ENCODE results near the gene CFAP157.

CFAP157 gene

GRCh38 chr9:127706836-127707241 lies at the start of gene CFAP157:
Gene CFAP157, plus strand, starts transcription at chr9:127706988. Its CDS starts 44 bp downstream, at chr9:127707032.
- in situ Hi-C loops (cut with MboI; ENCODE audit: low sequenced_read_pairs): no loop called here

GRCh38 chr9:127658428-127658827 lies 48.4 kb upstream of the CFAP157 start:
- in situ Hi-C loops (cut with MboI; ENCODE audit: low sequenced_read_pairs): no loop called here

GRCh38 chr9:127660886-127661741 lies 45.7 kb upstream of the CFAP157 start:
- in situ Hi-C loops (cut with MboI; ENCODE audit: low sequenced_read_pairs): no loop called here

GRCh38 chr9:127662617-127663016 lies 44.2 kb upstream of the CFAP157 start:
- in situ Hi-C loops (cut with MboI; ENCODE audit: low sequenced_read_pairs): no loop called here

- in situ Hi-C loops (cut with MboI; ENCODE audit: low sequenced_read_pairs): no loop called here
Measured at GRCh38 chr9:127664324-127664677, 42.5 kb upstream of the CFAP157 start.

- in situ Hi-C loops (cut with MboI; ENCODE audit: low sequenced_read_pairs): no loop called here
Measured at GRCh38 chr9:127664678-127665507, 41.9 kb upstream of the CFAP157 start.

GRCh38 chr9:127667127-127667844 lies 39.5 kb upstream of the CFAP157 start:
- in situ Hi-C loops (cut with MboI; ENCODE audit: low sequenced_read_pairs): no loop called here

- in situ Hi-C loops (cut with MboI; ENCODE audit: low sequenced_read_pairs): no loop called here
Measured at GRCh38 chr9:127667906-127668305, 38.9 kb upstream of the CFAP157 start.

- in situ Hi-C loops (cut with MboI; ENCODE audit: low sequenced_read_pairs): no loop called here
Measured at GRCh38 chr9:127673234-127673633, 33.6 kb upstream of the CFAP157 start.

- in situ Hi-C loops (cut with MboI; ENCODE audit: low sequenced_read_pairs): no loop called here
Measured at GRCh38 chr9:127676638-127677037, 30.1 kb upstream of the CFAP157 start.

- in situ Hi-C loops (cut with MboI; ENCODE audit: low sequenced_read_pairs): no loop called here
Measured at GRCh38 chr9:127679506-127679905, 27.3 kb upstream of the CFAP157 start.

GRCh38 chr9:127680226-127680625 lies 26.6 kb upstream of the CFAP157 start:
- in situ Hi-C loops (cut with MboI; ENCODE audit: low sequenced_read_pairs): no loop called here

- in situ Hi-C loops (cut with MboI; ENCODE audit: low sequenced_read_pairs): no loop called here
Measured at GRCh38 chr9:127680846-127681245, 25.9 kb upstream of the CFAP157 start.

- in situ Hi-C loops (cut with MboI; ENCODE audit: low sequenced_read_pairs): no loop called here
Measured at GRCh38 chr9:127682351-127683136, 24.2 kb upstream of the CFAP157 start.

GRCh38 chr9:127683723-127684122 lies 23.1 kb upstream of the CFAP157 start:
- in situ Hi-C loops (cut with MboI; ENCODE audit: low sequenced_read_pairs): no loop called here

GRCh38 chr9:127684576-127684975 lies 22.2 kb upstream of the CFAP157 start:
- in situ Hi-C loops (cut with MboI; ENCODE audit: low sequenced_read_pairs): no loop called here

- in situ Hi-C loops (cut with MboI; ENCODE audit: low sequenced_read_pairs): no loop called here
Measured at GRCh38 chr9:127686461-127687393, 20.1 kb upstream of the CFAP157 start.

- in situ Hi-C loops (cut with MboI; ENCODE audit: low sequenced_read_pairs): no loop called here
Measured at GRCh38 chr9:127689329-127690000, 17.3 kb upstream of the CFAP157 start.

GRCh38 chr9:127690735-127691134 lies 16.1 kb upstream of the CFAP157 start:
- in situ Hi-C loops (cut with MboI; ENCODE audit: low sequenced_read_pairs): no loop called here
